Ascending aorta (tissue), 2 donors: ENCODE measurements around the gene CDKL2. TPM values are rescaled to one million over a fixed set of nuclear protein-coding genes. Genes with fewer than 3 reads are reported as not detected.
"Not testable (repeated sequence)": the region's sequence is repeated elsewhere in the genome, so short reads cannot be mapped to it uniquely, and the experiment has no call there.

ENCODE experiments used
- DNase-seq, 2 donors: peaks; one replicate each; pipeline ENCODE4 v3.0.0-alpha.2; 2019; ENCODE audit warnings: low spot score in 2 of 2
- H3K27ac ChIP-seq, 2 donors: fragments of 200-600 bp; sonication (generic); one replicate each; pipeline ENCODE4 v1.5.1; 2016 to 2017; ENCODE audit warnings: mild to moderate bottlenecking in 1 of 2
- H3K27me3 ChIP-seq: fragments of 200-600 bp; sonication (generic); one replicate; pipeline ENCODE4 v1.5.1; 2017
- H3K36me3 ChIP-seq, 2 donors: fragments of 200-600 bp; sonication (generic); one replicate each; pipeline ENCODE4 v1.5.1; 2016
- H3K4me1 ChIP-seq, 2 donors: fragments of 200-600 bp; sonication (generic); one replicate each; pipeline ENCODE4 v1.5.1; 2016 to 2017; ENCODE audit warnings: mild to moderate bottlenecking in 1 of 2
- H3K4me3 ChIP-seq, 2 donors: fragments of 200-600 bp; sonication (generic); one replicate each; pipeline ENCODE4 v1.5.1; 2016 to 2017; ENCODE audit warnings: mild to moderate bottlenecking in 1 of 2
- H3K9me3 ChIP-seq, 2 donors: fragments of 200-600 bp; sonication (generic); one replicate each; pipeline ENCODE4 v1.5.1; 2016
- CTCF ChIP-seq, 3 experiments: fragments of 200-600 bp in 2 of 3; fragments of 450-650 bp in 1 of 3; sonication (generic) in 2 of 3; IDR thresholded peaks; one replicate each; pipeline ENCODE4 v1.5.1; 2016 to 2019; ENCODE audit warnings: antibody characterized with exemption in 3 of 3, mild to moderate bottlenecking in 1 of 3, moderate library complexity in 1 of 3
- intact Hi-C: fragments of 100-400 bp; cut with DNase I; formaldehyde crosslinking; loops from one replicate; pipeline ENCODE4 v1.15.1; 2023
- total RNA-seq: library from RNA; depleted of rRNA; stranded (reverse); fragments of >200 nt; gene quantifications from one replicate; pipeline ENCODE4 v1.1.0, GENCODE V29; 2016

CDKL2 gene
- total RNA-seq, 1 donor from 2014 or later = not detected

- Histone ChIP-seq H3K4me3 (peak within 1 kb of the TSS; percentile 92 to 99), H3K9me3 (no peaks in the 10 kb centered on the region), H3K27me3 (no peaks in the 10 kb centered on the region), H3K27ac (peak within 1 kb of the TSS; percentile 99 to 100), H3K4me1 (peaks cover 3 to 24% of the 10 kb centered on the region in 2 donors), H3K36me3 (no peaks in the 10 kb centered on the region)
- DNase-seq = peak; percentile 94 to 99
- TF ChIP-seq CTCF (IDR thresholded peaks at IDR 0.05) = no peak
- intact Hi-C loops = loop anchor here (1.0 to 10.0 kb wide), 3 partner anchors 42 to 322 kb away; partner anchors contain the start of genes CDKL2, SDAD1 and USO1
These were observed 43.0 kb upstream of the CDKL2 start, which contains the start of gene G3BP2 for GRCh38 chr4:75673027-75673958. TSS of gene G3BP2 (minus strand) at chr4:75673411. CDS start at chr4:75662025, 11,386 bp downstream.

GRCh38 chr4:75672461-75673026 is 42.2 kb upstream of the CDKL2 start:
- H3K9me3 ChIP-seq = no peaks in the 10 kb centered on the region
- peak overlapping the region; percentile 92 to 99 for H3K4me3 ChIP-seq
- no peaks in the 10 kb centered on the region for H3K36me3 ChIP-seq
- peak overlapping the region; percentile 99 to 100 for H3K27ac ChIP-seq
- peak; percentile 23 to 80 for DNase-seq
- intact Hi-C loops = loop anchor here (1.0 to 10.0 kb wide), 3 partner anchors 42 to 322 kb away; partner anchors contain the start of genes CDKL2, SDAD1 and USO1
- H3K4me1 ChIP-seq = peaks cover 3 to 24% of the 10 kb centered on the region in 2 donors
- TF ChIP-seq CTCF (IDR thresholded peaks at IDR 0.05) = no peak
- H3K27me3 ChIP-seq = no peaks in the 10 kb centered on the region

- Histone ChIP-seq H3K4me3 (peak overlapping the region; percentile 92 to 99), H3K27ac (peak overlapping the region; percentile 99 to 100), H3K9me3 (no peaks in the 10 kb centered on the region), H3K4me1 (peaks cover 3 to 24% of the 10 kb centered on the region in 2 donors), H3K27me3 (no peaks in the 10 kb centered on the region), H3K36me3 (no peaks in the 10 kb centered on the region)
- DNase-seq = no peak
- intact Hi-C loops = loop anchor here (2.0 to 10.0 kb wide), 2 partner anchors 41 to 323 kb away; partner anchors contain the start of genes CDKL2 and SDAD1
- no peak for TF ChIP-seq CTCF (IDR thresholded peaks at IDR 0.05)
These were observed 41.6 kb upstream of the CDKL2 start for GRCh38 chr4:75671802-75672421.

- TF ChIP-seq CTCF (IDR thresholded peaks at IDR 0.05) = no peak
- no peaks in the 10 kb centered on the region for H3K27me3 ChIP-seq
- H3K27ac ChIP-seq = no peak overlapping the region
- peaks cover 0 to 24% of the 10 kb centered on the region in 2 donors for H3K4me1 ChIP-seq
- no peaks in the 10 kb centered on the region for H3K9me3 ChIP-seq
- no peaks in the 10 kb centered on the region for H3K36me3 ChIP-seq
- intact Hi-C loops = no loop called here
- H3K4me3 ChIP-seq = no peak overlapping the region
- no peak for DNase-seq
These were observed 38.3 kb upstream of the CDKL2 start for GRCh38 chr4:75668596-75668995.

GRCh38 chr4:75667636-75668035 is 37.3 kb upstream of the CDKL2 start:
- DNase-seq, H3K36me3 ChIP-seq, H3K27me3 ChIP-seq, intact Hi-C loops, H3K27ac ChIP-seq, H3K9me3 ChIP-seq, H3K4me3 ChIP-seq: not testable (repeated sequence)
- H3K4me1 ChIP-seq = peaks cover 0 to 24% of the 10 kb centered on the region in 2 donors
